Breast epithelium (tissue), 3 donors: ENCODE results near the gene CTIF.

Source experiments
- CTCF ChIP-seq, 3 donors: fragments of 450-650 bp; IDR thresholded peaks; one replicate each; pipeline ENCODE4 v1.5.1; 2016 to 2017; ENCODE audit warnings: antibody characterized with exemption in 3 of 3, mild to moderate bottlenecking in 3 of 3, moderate library complexity in 3 of 3
- POLR2A ChIP-seq: fragments of 450-650 bp; IDR thresholded peaks from one replicate; pipeline ENCODE4 v1.6.1; 2016; ENCODE audit warnings: antibody characterized with exemption, mild to moderate bottlenecking, moderate library complexity
- POLR2AphosphoS5 ChIP-seq, 3 donors: sonication (generic); formaldehyde crosslinking; IDR thresholded peaks; one replicate each; pipeline ENCODE4 v1.6.1; 2017; ENCODE audit warnings: antibody characterized with exemption in 3 of 3

DNA sequence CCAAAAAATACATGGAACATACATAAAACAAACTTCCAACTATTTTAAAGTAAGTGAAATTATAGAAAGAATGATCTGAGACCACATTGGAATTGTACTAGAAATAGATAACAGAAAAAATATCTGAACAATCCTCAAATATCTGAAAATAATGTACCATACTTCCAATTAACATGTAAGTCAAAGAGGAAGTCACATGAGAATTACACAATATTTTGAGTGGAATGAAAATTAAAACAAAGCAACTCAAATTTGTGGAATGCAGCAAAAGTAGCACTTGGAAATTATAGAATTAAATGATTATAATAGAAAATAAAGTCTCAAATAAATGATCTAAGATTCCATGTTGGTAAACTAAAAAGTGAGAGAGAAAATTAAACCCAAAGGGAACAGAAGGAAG, 38.3 kb upstream of the CTIF start:
- TF ChIP-seq CTCF (IDR thresholded peaks at IDR 0.05) = no peak
- no peak for TF ChIP-seq POLR2A
- no peak for TF ChIP-seq POLR2AphosphoS5 (IDR thresholded peaks at IDR 0.05)
